Right cardiac atrium (tissue), 5 donors: ENCODE measurements around the gene SNTG2. TPM values are rescaled to one million over a fixed set of nuclear protein-coding genes. Genes with fewer than 3 reads are reported as not detected.
"Not testable (repeated sequence)": the region's sequence is repeated elsewhere in the genome, so short reads cannot be mapped to it uniquely, and the experiment has no call there.

Experiments used
- ATAC-seq, 2 donors: fragments of 200-7000 bp; cut with Tn5 transposase; one replicate each; pipeline versions ENCODE4 v1.8.0 to v1.9.1; 2020; ENCODE audit warnings: moderate library complexity in 2 of 2, mild to moderate bottlenecking in 1 of 2
- DNase-seq, 3 donors: peaks; one replicate each; pipeline ENCODE4 v3.0.0-alpha.2; 2020
- H3K27ac ChIP-seq: one replicate; pipeline ENCODE4 v1.5.1; 2013; ENCODE audit warnings: mild to moderate bottlenecking, low read length, control low read depth, moderate library complexity
- H3K27me3 ChIP-seq: one replicate; pipeline ENCODE4 v1.6.1; 2013; ENCODE audit not compliant: control insufficient read depth, insufficient read depth
- H3K4me1 ChIP-seq: one replicate; pipeline ENCODE4 v1.6.1; 2013; ENCODE audit warnings: low read length; ENCODE audit not compliant: control insufficient read depth, insufficient read depth
- H3K4me3 ChIP-seq: one replicate; pipeline ENCODE4 v1.5.1; 2013; ENCODE audit warnings: low read length, control low read depth
- H3K9me3 ChIP-seq: one replicate; pipeline ENCODE4 v1.6.1; 2013; ENCODE audit warnings: low read length; ENCODE audit not compliant: control insufficient read depth
- WGBS: extraction: QIAGEN DNeasy Blood & Tissue Kit; methylation state at CpG from one replicate; pipeline ENCODE4 v1.1.7; 2013; 5-methylcytosine and 5-hydroxymethylcytosine counted together
- intact Hi-C, 4 donors: fragments of 100-400 bp; cut with DNase I; formaldehyde crosslinking; loops; one replicate each; pipeline versions ENCODE4 v1.11.0 to v1.14.0; 2022 to 2023
- polyA plus RNA-seq: library from polyadenylated mRNA; stranded (reverse); fragments of 200-250 nt; gene quantifications from one replicate; pipeline ENCODE4 v1.2.3, GENCODE V29; 2013
- total RNA-seq, 4 donors: library from RNA; stranded (reverse); fragmentation: NEBNext Ultra II Directional; extraction: Animal tissue kit (Norgen Biotek cat#: 25700); gene quantifications; one replicate each; pipeline ENCODE4 v1.2.1, GENCODE V29; 2021
- donor health status: healthy with polysubstance abuse.
- donor health status: DM: no; HTN: yes; CAD: no.
- donor health status: DM: no; HTN: no; CAD: no.
- donor health status: DM: no; HTN: yes; CAD: no; lungs with severe emphysema.
- donor health status: DM: yes; HTN: yes; CAD: no.

The SNTG2 gene
- total and polyA plus RNA-seq, 5 donors: 0.34 to 2.0 (median 0.93) TPM; not detected in 1

GRCh38 chr2:1381644-1382043, 431.0 kb downstream of the SNTG2 start:
- ATAC-seq: no peak
- no peaks in the 10 kb centered on the region for H3K4me1 ChIP-seq
- intact Hi-C loops: no loop called here
- H3K4me3 ChIP-seq: no peak overlapping the region
- no peak for DNase-seq
- H3K27me3 ChIP-seq: no peaks in the 10 kb centered on the region
- H3K9me3 ChIP-seq: no peaks in the 10 kb centered on the region
- H3K27ac ChIP-seq: no peak overlapping the region
- 83% methylated on average over 3 of the region's 3 CpGs for WGBS

- 70% methylated on average over 18 of the region's 18 CpGs for WGBS
- H3K27ac ChIP-seq, ATAC-seq, H3K4me1 ChIP-seq, intact Hi-C loops, DNase-seq, H3K9me3 ChIP-seq, H3K4me3 ChIP-seq, H3K27me3 ChIP-seq: not testable (repeated sequence)
These were observed 437.5 kb downstream of the SNTG2 start for GRCh38 chr2:1387954-1388725.

DNA sequence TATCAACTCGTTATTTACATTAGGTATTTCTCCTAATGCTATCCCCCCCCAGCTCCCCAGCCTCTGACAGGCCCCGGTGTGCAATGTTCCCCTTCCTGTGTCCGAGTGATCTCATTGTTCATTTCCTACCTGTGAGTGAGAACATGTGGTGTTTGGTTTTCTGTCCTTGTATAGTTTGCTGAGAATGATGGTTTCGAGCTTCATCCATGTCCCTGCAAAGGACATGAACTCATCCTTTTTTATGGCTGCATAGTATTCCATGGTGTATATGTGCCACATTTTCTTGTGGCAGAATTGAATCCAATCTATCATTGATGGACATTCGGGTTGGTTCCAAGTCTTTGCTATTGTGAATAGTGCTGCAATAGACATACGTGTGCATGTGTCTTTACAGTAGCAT, 439.5 kb downstream of the SNTG2 start:
- H3K27me3 ChIP-seq, H3K4me1 ChIP-seq, H3K4me3 ChIP-seq, intact Hi-C loops, ATAC-seq, H3K9me3 ChIP-seq, DNase-seq, H3K27ac ChIP-seq: not testable (repeated sequence)
- 81% methylated on average over 6 of the region's 6 CpGs for WGBS

- WGBS: 77% methylated on average over 2 of the region's 2 CpGs
These were observed 442.7 kb downstream of the SNTG2 start for GRCh38 chr2:1393321-1393720.

DNA sequence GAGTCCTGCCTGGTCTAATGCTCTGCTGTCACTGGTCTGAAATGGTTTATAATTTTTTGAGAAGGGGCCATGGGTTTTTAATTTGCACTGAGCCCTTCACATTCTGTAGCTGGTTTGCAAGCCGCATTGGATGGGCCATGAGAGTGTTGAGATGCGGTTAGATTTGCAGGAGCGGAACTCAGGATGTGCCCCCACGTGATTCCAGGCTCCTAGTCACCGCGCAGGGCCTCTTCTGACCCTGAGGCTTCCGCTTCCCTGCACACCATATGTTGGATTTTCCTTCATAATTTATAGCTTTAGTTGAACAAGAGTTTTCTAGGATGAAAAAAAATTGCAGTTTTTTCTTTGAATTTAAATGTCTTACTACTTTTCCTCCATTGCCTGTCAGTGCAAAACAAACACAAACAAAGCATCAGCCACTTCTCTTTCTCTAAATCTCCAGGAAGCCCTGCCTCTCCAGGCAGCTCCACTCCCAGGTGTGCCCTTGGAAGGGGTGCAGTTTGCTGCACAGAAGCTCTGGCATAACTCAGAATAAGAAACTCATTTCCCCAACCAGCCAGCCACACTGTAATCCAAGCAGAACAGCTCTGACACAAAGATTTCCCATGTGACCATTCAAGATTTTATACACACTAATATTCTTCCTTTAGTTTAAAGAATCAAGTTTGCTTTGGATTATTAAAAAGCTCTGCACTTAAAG, 444.2 kb downstream of the SNTG2 start:
- WGBS: 91% methylated on average over 7 of the region's 7 CpGs
- intact Hi-C loops: no loop called here
- Histone ChIP-seq H3K4me1 (no peaks in the 10 kb centered on the region), H3K27ac (no peak overlapping the region), H3K9me3 (no peaks in the 10 kb centered on the region), H3K27me3 (no peaks in the 10 kb centered on the region), H3K4me3 (no peak overlapping the region)
- ATAC-seq (no peak), DNase-seq (no peak)

More at GRCh38 chr2:1393321-1393720, 442.7 kb downstream of the SNTG2 start:
- no peak overlapping the region for H3K4me3 ChIP-seq
- H3K9me3 ChIP-seq: no peaks in the 10 kb centered on the region
- no peaks in the 10 kb centered on the region for H3K4me1 ChIP-seq
- no peak overlapping the region for H3K27ac ChIP-seq
- DNase-seq (no peak), ATAC-seq (no peak)
- H3K27me3 ChIP-seq: no peaks in the 10 kb centered on the region
- intact Hi-C loops: no loop called here

GRCh38 chr2:1397350-1397749, 446.7 kb downstream of the SNTG2 start:
- H3K4me1 ChIP-seq: no peaks in the 10 kb centered on the region
- H3K27me3 ChIP-seq: no peaks in the 10 kb centered on the region
- WGBS: 48% methylated on average over 4 of the region's 4 CpGs
- no peaks in the 10 kb centered on the region for H3K9me3 ChIP-seq
- no peak overlapping the region for H3K27ac ChIP-seq
- no peak for ATAC-seq
- intact Hi-C loops: no loop called here
- DNase-seq: no peak
- H3K4me3 ChIP-seq: no peak overlapping the region

- no peak overlapping the region for H3K27ac ChIP-seq
- H3K9me3 ChIP-seq: no peaks in the 10 kb centered on the region
- H3K4me3 ChIP-seq: no peak overlapping the region
- H3K4me1 ChIP-seq: no peaks in the 10 kb centered on the region
- DNase-seq (no peak), ATAC-seq (no peak)
- H3K27me3 ChIP-seq: no peaks in the 10 kb centered on the region
- WGBS: 87% methylated on average over 7 of the region's 7 CpGs
- intact Hi-C loops: no loop called here
These were observed 447.5 kb downstream of the SNTG2 start for GRCh38 chr2:1398191-1398590.

DNA sequence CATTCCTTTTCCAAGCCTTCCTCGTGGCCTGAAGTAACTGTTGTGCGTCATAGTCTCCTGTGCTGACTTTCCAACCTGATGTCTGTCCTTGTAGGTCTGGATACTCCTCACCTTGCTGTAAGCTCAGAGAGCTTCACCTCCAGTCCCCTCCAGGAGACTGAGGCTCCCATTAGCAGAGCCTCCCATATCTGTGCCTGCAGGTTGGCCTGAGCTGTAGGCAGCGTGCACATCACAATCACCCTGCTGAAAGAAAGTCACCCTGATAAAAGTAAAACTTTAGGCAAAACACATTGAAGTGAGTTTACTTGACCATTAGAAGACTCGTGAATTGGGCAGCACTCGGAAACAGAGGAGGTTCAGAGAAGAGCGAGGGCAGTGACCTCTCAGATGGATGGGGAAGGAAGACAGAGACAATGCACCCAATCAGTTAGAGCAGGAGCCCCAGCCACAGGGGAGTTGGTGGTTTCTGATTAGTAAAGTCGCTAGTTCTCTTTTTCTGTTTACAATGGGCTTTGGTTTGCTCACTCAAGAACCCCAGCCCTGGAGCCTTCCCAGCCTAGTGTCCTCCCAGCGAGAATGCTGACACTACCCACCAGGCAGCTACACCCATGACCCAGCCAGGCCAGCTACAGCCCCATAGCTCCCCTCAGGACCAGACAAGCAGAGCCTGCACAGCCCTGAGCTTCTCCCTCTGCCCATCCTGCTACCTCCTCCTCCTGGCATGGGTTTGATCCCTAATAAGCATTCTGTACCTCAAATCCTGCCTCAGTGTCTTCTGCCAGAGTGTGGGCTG, 450.5 kb downstream of the SNTG2 start:
- no peak for ATAC-seq
- intact Hi-C loops: no loop called here
- WGBS: 72% methylated on average over 8 of the region's 8 CpGs

GRCh38 chr2:1402064-1402463, 451.4 kb downstream of the SNTG2 start:
- Histone ChIP-seq H3K4me1 (no peaks in the 10 kb centered on the region), H3K27me3 (no peaks in the 10 kb centered on the region), H3K4me3 (no peak overlapping the region), H3K9me3 (no peaks in the 10 kb centered on the region), H3K27ac (no peak overlapping the region)
- ATAC-seq: no peak
- DNase-seq: no peak
- intact Hi-C loops: no loop called here
- 77% methylated on average over 9 of the region's 9 CpGs for WGBS

More for the DNA sequence above, 450.5 kb downstream of the SNTG2 start:
- no peak overlapping the region for H3K27ac ChIP-seq
- H3K27me3 ChIP-seq: no peaks in the 10 kb centered on the region
- no peak for DNase-seq
- H3K4me1 ChIP-seq: no peaks in the 10 kb centered on the region
- no peaks in the 10 kb centered on the region for H3K9me3 ChIP-seq
- no peak overlapping the region for H3K4me3 ChIP-seq

DNA sequence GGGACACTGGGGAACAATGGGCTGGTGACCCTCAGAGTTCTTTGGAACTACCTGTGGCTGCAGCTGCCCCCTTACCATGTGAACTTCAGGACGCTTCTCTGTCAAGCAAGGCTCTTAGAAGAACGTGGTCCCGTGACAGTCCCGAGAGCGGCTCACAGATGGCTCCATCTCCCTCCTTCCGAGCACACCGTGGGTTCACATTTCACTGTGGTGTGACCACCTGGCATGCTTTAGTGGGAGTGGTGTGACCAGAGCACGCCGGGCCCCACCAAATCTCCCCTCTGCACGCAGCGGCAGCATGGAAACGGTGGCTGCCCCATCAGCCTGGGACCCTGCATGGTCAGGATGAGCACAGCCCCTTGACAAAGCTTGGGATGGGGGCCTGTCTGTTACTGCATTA, 452.9 kb downstream of the SNTG2 start:
- no peak overlapping the region for H3K27ac ChIP-seq
- no peak for ATAC-seq
- no peaks in the 10 kb centered on the region for H3K9me3 ChIP-seq
- 93% methylated on average over 12 of the region's 12 CpGs for WGBS
- no peak for DNase-seq
- no peak overlapping the region for H3K4me3 ChIP-seq
- H3K4me1 ChIP-seq: no peaks in the 10 kb centered on the region
- intact Hi-C loops: no loop called here
- H3K27me3 ChIP-seq: no peaks in the 10 kb centered on the region

DNA sequence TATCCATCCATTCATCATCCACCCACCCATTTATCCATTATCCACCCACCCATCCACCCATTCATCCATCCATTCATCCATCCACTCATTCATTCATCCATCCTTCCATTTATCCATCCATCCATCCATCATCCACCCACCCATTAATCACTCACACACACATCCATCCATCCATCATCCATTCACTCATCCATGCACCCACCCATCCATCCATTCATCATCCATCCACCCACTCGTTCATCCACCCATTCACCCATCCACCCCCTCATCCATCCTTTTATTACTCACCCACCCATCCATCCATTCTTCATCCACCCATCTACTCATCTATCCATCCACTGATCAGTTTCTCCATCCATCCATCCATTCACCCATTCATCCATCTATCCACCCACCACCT, 454.5 kb downstream of the SNTG2 start:
- Histone ChIP-seq H3K4me3 (no peak overlapping the region), H3K4me1 (no peaks in the 10 kb centered on the region), H3K27me3 (no peaks in the 10 kb centered on the region), H3K27ac (no peak overlapping the region), H3K9me3 (no peaks in the 10 kb centered on the region)
- intact Hi-C loops: no loop called here
- DNase-seq (no peak), ATAC-seq (no peak)
- WGBS: 77% methylated on average over 1 of the region's 1 CpG
